Heart left ventricle (tissue), 16 donors: ENCODE results near the gene SNCG. TPM values are rescaled to one million over a fixed set of nuclear protein-coding genes. Genes with fewer than 3 reads are reported as not detected.
A peak's percentile ranks its signal among the peaks of the same experiment; 100 is the strongest.

ENCODE experiments used
- ATAC-seq, 4 donors: fragments of 200-7000 bp; cut with Tn5 transposase; one replicate each; pipeline ENCODE4 v1.9.1; 2020 to 2022; ENCODE audit warnings: moderate library complexity in 4 of 4, mild to moderate bottlenecking in 3 of 4, moderate number of reproducible peaks in 1 of 4
- DNase-seq, 5 donors: peaks; one replicate each; pipeline ENCODE4 v3.0.0-alpha.2; 2020
- H3K27ac ChIP-seq, 12 donors: fragments of 200-600 bp; sonication (generic) in 4 of 12; one replicate each; pipeline versions ENCODE4 v1.5.0 to v1.8.0; 2016 to 2022; ENCODE audit warnings: mild to moderate bottlenecking in 2 of 12
- H3K27me3 ChIP-seq, 9 donors: fragments of 200-600 bp; sonication (generic) in 2 of 9; one replicate each; pipeline versions ENCODE4 v1.5.1 to v1.8.0; 2016 to 2022; ENCODE audit warnings: mild to moderate bottlenecking in 3 of 9
- H3K36me3 ChIP-seq, 9 donors: fragments of 200-600 bp; sonication (generic) in 2 of 9; one replicate each; pipeline versions ENCODE4 v1.5.0 to v1.8.0; 2018 to 2022; ENCODE audit warnings: mild to moderate bottlenecking in 2 of 9
- H3K4me1 ChIP-seq, 12 donors: fragments of 200-600 bp; sonication (generic) in 4 of 12; one replicate each; pipeline versions ENCODE4 v1.5.0 to v1.8.0; 2016 to 2022; ENCODE audit warnings: mild to moderate bottlenecking in 3 of 12
- H3K4me3 ChIP-seq, 12 donors: fragments of 200-600 bp; sonication (generic) in 4 of 12; one replicate each; pipeline versions ENCODE4 v1.5.0 to v1.8.0; 2017 to 2022; ENCODE audit warnings: mild to moderate bottlenecking in 9 of 12, moderate library complexity in 4 of 12
- H3K9me3 ChIP-seq, 12 donors: fragments of 200-600 bp; sonication (generic) in 4 of 12; one replicate each; pipeline versions ENCODE4 v1.5.0 to v1.8.0; 2016 to 2022; ENCODE audit warnings: mild to moderate bottlenecking in 1 of 12
- CTCF ChIP-seq, 12 donors: fragments of 200-600 bp; sonication (generic) in 4 of 12; IDR thresholded peaks; one replicate each; pipeline versions ENCODE4 v1.5.0 to v1.8.0; 2018 to 2022; ENCODE audit warnings: antibody characterized with exemption in 12 of 12, mild to moderate bottlenecking in 5 of 12
- POLR2A ChIP-seq, 2 donors: fragments of 450-650 bp; IDR thresholded peaks; one replicate each; pipeline ENCODE4 v1.6.1; 2017; ENCODE audit warnings: antibody characterized with exemption in 2 of 2, mild to moderate bottlenecking in 2 of 2, moderate library complexity in 2 of 2
- WGBS, 4 donors: extraction: QIAGEN DNeasy Blood & Tissue Kit in 2 of 4; methylation state at CpG; one replicate each; pipeline versions ENCODE4 v1.1.5 to v1.1.7; 2013 to 2018; 5-methylcytosine and 5-hydroxymethylcytosine counted together
- intact Hi-C, 10 donors: fragments of 100-400 bp; cut with DNase I; formaldehyde crosslinking; loops; one replicate each; pipeline versions ENCODE4 v1.11.1 to v1.14.2; 2022
- polyA plus RNA-seq, 2 donors: library from polyadenylated mRNA; stranded (reverse); fragments of 200-250 nt; gene quantifications; one replicate each; pipeline ENCODE4 v1.2.3, GENCODE V29; 2013
- total RNA-seq, 9 donors: library from RNA; depleted of rRNA in 2 of 9; stranded (reverse); fragments of >200 nt in 2 of 9; fragmentation: NEBNext Ultra II Directional in 3 of 9; extraction: Animal tissue kit (Norgen Biotek cat#: 25700) in 3 of 9; gene quantifications; one replicate each; pipeline versions ENCODE4 v1.1.0 to v1.2.4, GENCODE V29; 2016 to 2023
- donor health status: ischemic (EF 13 %, LVEDD 7.1; RV severe dilation, severe dysfunction).
- donor health status: healthy with polysubstance abuse.
- donor health status: DM: no; HTN: yes; CAD: no.
- donor health status: DM: no; HTN: no; CAD: no.
- donor health status: ischemic (EF 25% LVEDD 6.9; RV normal size, moderate dysfunction).
- donor health status: ischemic (EF 25% LVEDD 5.7; RV mildly dilated, moderate dysfunction).
- donor health status: healthy.
- donor health status: DM: yes; HTN: yes; CAD: no.
- donor health status: ischemic (EF 35%, LVEDD 5.7; RV mildly dilated, moderate dysfunction).
- donor health status: nonischemic (EF 11% LVEDD 7.7; RV severe dilation, severe dysfunction).
- donor health status: DM: yes; HTN: yes; CAD: no.
- donor health status: PGD.
- donor health status: ischemic (EF 29% LVEDD 5.4; RV normal size, mild dysfunction).
- donor health status: nonischemic (EF 23%, LVEDD 6.1; RV moderate dilation, normal function).

SNCG gene
- total and polyA plus RNA-seq, 11 donors, result 8.2 to 44.7 (median 18.5) TPM

GRCh38 chr10:86940677-86941076 is 17.7 kb upstream of the SNCG start:
- TF ChIP-seq CTCF (IDR thresholded peaks at IDR 0.05), result no peak
- TF ChIP-seq POLR2A (IDR thresholded peaks at IDR 0.05), result no peak
- Histone ChIP-seq H3K9me3 (no peaks in the 10 kb centered on the region), H3K27ac (no peak overlapping the region), H3K4me1 (peaks cover 0 to 40% (median 14%) of the 10 kb centered on the region in 12 donors), H3K4me3 (no peak overlapping the region), H3K36me3 (peaks cover 0 to 81% (median 42%) of the 10 kb centered on the region in 9 donors), H3K27me3 (peaks cover 0 to 5% (median 0%) of the 10 kb centered on the region in 9 donors)
- DNase-seq (no peak), ATAC-seq (no peak)
- 83 to 87% (median 86%) methylated on average over 5 to 6 of the region's 6 CpGs for WGBS, 4 donors
- intact Hi-C loops, result loop anchor here in 1 of 10 donors (2.0 kb wide), 1 partner anchor 20 kb away; no protein-coding TSS in a partner anchor

GRCh38 chr10:86941426-86941825 is 17.0 kb upstream of the SNCG start:
- TF ChIP-seq POLR2A (IDR thresholded peaks at IDR 0.05), result no peak
- TF ChIP-seq CTCF (IDR thresholded peaks at IDR 0.05), result no peak
- ATAC-seq (no peak), DNase-seq (no peak)
- H3K4me3 ChIP-seq, result no peak overlapping the region
- no peaks in the 10 kb centered on the region for H3K9me3 ChIP-seq
- peaks cover 0 to 76% (median 36%) of the 10 kb centered on the region in 9 donors for H3K36me3 ChIP-seq
- peaks cover 0 to 48% (median 20%) of the 10 kb centered on the region in 12 donors for H3K4me1 ChIP-seq
- peaks cover 0 to 5% (median 0%) of the 10 kb centered on the region in 9 donors for H3K27me3 ChIP-seq
- H3K27ac ChIP-seq, result no peak overlapping the region
- intact Hi-C loops, result loop anchor here in 1 of 10 donors (2.0 kb wide), 1 partner anchor 19 kb away; no protein-coding TSS in a partner anchor
- WGBS, 4 donors, result 79 to 90% (median 84%) methylated on average over 2 of the region's 2 CpGs

GRCh38 chr10:86941991-86942421 is 16.4 kb upstream of the SNCG start:
- TF ChIP-seq CTCF (IDR thresholded peaks at IDR 0.05) (no peak), POLR2A (IDR thresholded peaks at IDR 0.05) (no peak)
- Histone ChIP-seq H3K4me3 (no peak overlapping the region), H3K9me3 (no peaks in the 10 kb centered on the region), H3K27ac (no peak overlapping the region), H3K27me3 (peaks cover 0 to 5% (median 0%) of the 10 kb centered on the region in 9 donors), H3K36me3 (peaks cover 0 to 76% (median 30%) of the 10 kb centered on the region in 9 donors), H3K4me1 (peaks cover 0 to 50% (median 22%) of the 10 kb centered on the region in 12 donors)
- DNase-seq, result no peak
- ATAC-seq, result no peak
- 91 to 94% (median 93%) methylated on average over 14 of the region's 14 CpGs for WGBS, 4 donors
- intact Hi-C loops, result loop anchor here in 1 of 10 donors (2.0 kb wide), 1 partner anchor 19 kb away; no protein-coding TSS in a partner anchor

GRCh38 chr10:86942441-86943315 is 15.7 kb upstream of the SNCG start:
- peaks cover 0 to 72% (median 28%) of the 10 kb centered on the region in 9 donors for H3K36me3 ChIP-seq
- TF ChIP-seq CTCF (IDR thresholded peaks at IDR 0.05) (no peak), POLR2A (IDR thresholded peaks at IDR 0.05) (no peak)
- 59 to 76% (median 65%) methylated on average over 26 to 94 of the region's 94 CpGs for WGBS, 4 donors
- no peak overlapping the region for H3K27ac ChIP-seq
- peaks cover 0 to 5% (median 0%) of the 10 kb centered on the region in 9 donors for H3K27me3 ChIP-seq
- peak overlapping the region in 4 of 12 donors; percentile 14 to 39 (median 20) for H3K4me3 ChIP-seq
- ATAC-seq (peak in 1 of 4 donors; percentile 17), DNase-seq (no peak)
- intact Hi-C loops, result no loop called here
- no peaks in the 10 kb centered on the region for H3K9me3 ChIP-seq
- peaks cover 0 to 47% (median 22%) of the 10 kb centered on the region in 12 donors for H3K4me1 ChIP-seq
